GM20000 (cell line): Measurements from ENCODE around the gene SNX14.

Experiments
- DNase-seq: peaks from one replicate; pipeline ENCODE4 v3.0.0; 2012; ENCODE audit warnings: low spot score
- TF ChIP-seq, protein P1 (sequence below): IDR thresholded peaks from 2 replicates; pipeline ENCODE4 v1.5.1; 2012; ENCODE audit warnings: mild to moderate bottlenecking, control low read depth; ENCODE audit errors: extremely low read depth, missing control alignments

Gene SNX14

DNA sequence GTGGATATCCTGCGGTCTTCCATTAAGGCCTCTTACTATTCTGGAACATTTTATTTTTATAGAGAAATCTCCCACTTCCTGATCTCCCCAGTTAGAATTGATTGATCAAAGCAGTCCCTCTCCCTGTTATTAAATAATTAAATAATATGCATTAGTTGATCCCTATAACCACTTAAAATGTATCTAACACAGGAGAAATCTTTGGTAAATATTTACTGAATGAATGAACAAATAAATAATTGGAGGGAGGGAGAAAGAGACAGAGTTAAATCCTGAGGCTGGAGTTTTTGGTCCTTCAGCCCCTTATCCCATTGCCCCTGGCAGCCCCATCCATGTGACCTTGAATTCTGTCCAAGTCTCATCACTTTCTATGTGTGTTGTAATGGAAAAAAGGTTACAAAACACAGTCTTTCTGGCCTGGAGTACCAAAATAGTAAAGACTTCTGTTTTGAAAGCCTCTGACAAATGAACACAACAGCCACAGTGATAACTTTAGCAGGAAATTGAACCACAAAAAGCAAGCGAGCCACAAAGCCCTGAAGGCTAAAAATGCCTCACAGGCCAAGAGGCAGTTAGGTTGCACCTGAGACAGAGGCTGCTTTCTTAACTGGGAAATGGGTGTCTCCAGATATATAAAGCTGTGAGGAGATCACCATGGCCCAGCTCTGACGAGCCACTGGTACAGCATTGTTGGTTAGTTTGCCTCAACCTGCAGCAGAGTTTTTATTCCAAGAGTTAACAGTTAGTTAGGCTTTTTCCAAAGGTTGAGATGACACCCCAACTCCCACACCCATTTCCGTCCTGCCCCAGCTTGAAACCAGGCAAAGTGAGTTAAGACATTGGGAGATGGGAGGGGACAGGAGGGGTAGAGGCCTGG, 132.5 kb downstream of the SNX14 start:
- TF ChIP-seq, protein P1, sequence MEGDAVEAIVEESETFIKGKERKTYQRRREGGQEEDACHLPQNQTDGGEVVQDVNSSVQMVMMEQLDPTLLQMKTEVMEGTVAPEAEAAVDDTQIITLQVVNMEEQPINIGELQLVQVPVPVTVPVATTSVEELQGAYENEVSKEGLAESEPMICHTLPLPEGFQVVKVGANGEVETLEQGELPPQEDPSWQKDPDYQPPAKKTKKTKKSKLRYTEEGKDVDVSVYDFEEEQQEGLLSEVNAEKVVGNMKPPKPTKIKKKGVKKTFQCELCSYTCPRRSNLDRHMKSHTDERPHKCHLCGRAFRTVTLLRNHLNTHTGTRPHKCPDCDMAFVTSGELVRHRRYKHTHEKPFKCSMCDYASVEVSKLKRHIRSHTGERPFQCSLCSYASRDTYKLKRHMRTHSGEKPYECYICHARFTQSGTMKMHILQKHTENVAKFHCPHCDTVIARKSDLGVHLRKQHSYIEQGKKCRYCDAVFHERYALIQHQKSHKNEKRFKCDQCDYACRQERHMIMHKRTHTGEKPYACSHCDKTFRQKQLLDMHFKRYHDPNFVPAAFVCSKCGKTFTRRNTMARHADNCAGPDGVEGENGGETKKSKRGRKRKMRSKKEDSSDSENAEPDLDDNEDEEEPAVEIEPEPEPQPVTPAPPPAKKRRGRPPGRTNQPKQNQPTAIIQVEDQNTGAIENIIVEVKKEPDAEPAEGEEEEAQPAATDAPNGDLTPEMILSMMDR, result no peak
- DNase-seq, result peak; percentile 60

DNA sequence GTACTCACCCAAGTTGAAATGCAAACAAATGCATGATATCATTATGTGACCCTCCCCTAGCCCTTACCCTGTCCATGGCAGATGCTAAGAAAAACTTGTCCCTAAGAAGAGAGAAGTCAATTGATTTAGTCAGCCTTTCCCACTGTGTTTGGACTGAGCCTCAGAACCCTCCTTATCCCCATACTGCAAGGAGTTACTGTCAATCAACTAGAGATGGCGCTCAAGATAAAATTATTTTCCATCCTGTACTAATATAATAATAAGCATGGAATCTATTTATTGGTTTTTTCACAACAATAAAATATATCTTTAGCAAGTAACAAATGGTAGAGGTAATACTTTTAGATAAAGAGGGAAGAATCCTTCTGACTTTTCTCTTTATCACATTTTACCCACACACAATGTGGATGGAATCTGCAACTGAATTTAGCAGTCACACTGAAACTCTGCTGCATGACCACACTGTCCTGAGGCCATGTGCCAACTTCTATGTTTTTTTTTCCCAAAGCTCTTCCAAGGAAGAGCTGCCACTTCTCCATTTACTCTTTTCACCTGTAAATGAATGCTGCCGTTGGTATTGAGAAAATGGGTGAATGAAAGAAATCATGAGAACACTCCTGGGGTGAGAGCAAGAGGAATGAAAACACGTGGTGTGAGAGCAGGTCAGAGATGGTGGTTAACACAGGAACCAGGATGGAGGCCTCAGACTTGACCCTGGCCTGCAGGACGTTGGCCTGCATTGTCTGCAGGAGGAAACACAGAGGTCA, 133.3 kb downstream of the SNX14 start:
- DNase-seq, result no peak
- TF ChIP-seq, protein P1, result no peak

DNA sequence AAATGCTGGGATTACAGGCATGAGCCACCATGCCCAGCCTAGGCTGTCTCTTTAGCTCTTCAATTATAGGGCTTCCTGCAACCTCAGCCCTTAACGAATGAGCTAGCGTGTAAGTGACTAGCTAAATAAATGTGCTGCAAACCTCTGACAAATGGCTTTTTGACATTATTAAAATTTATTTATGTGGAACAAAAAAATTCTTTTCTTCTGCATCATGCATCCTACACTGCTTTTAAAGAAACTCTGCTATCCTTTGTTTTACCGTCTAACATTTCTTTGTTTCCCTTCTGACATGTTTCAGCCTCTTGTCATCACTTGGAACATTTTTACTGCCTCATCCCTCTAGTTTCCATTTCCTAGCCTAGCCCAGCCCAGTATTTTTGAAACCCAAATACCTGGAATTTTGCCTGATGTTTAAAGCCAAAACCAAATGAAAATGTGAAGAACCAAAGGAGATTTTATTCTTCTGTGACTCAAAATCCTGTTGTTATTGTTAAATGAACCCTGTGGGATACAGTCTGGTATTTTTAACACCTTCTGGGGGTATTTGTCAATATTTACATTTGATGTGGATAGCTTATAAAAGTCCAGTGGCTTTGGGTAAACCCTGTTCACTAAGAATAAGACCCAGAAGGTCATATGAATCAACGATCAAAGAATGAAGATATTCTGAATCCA, 134.3 kb downstream of the SNX14 start:
- no peak for DNase-seq
- TF ChIP-seq, protein P1, result no peak

DNA sequence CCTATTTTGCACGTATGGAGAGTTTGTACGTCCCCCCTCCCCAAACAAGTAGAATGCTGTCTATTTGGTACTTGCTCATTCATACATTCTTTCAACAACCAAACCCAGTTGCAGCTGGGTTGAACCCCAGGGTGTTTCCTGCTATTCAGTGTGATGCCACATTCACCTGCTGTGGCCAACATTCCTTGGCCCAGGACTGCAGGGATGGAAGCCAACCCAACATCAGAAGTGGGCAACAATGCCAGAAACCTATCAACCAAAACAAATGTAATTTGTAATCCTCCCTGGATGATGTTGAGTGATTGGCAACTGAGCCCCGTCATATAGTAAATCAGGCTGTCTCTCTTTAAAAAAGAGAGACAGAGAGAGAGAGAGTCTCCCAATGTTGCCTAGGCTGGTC, 134.9 kb downstream of the SNX14 start:
- TF ChIP-seq, protein P1, result no peak
- DNase-seq, result no peak

DNA sequence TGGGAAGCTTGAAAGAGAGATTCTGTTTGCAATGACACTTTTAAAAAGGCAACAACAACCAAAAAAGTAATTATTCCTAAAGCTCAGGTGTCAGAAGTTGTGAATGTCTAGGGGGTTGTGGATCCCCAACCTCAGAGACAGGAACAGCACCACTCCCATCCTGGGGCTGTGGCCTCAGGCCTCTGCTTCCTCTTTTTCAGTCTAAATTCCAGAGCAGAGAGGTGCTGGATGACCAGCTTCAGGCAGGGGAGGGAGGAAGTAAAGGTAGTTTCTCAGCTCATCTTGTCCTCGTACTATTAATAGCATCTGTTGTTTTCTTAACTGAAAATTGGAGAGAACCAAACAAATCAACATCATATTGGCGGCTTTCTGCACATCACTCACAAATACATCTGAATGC, 135.5 kb downstream of the SNX14 start:
- TF ChIP-seq, protein P1, result no peak
- DNase-seq, result no peak

DNA sequence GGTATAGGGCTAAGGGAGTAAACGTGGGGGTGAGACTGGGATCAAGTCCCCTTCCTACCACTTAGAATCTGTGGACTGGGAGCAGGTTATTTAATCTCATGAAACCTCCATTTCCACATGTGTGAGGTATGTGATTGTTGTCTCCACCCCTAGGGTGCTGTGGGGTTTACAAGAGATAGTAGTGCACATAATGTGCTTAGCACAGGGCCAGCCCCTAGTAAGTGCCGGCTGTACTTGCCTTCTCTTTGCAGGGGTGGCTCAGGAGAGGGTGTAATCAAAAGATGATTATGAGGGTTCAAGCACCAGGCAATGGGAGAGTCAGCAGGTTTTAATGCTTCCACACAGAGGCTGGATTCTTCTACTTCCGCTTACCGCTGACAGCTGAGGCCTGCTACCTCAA, 136.9 kb downstream of the SNX14 start:
- TF ChIP-seq, protein P1, result no peak
- DNase-seq, result no peak
